Astrocyte of the spinal cord (primary cell): ENCODE data around the gene COL6A2.

Source experiments
- DNase-seq: peaks from one replicate; pipeline ENCODE4 v3.0.0; 2011; ENCODE audit warnings: low read depth, low spot score
- H3K4me3 ChIP-seq: 2 replicates; pipeline ENCODE4 v1.5.1; 2011; ENCODE audit warnings: low read depth, mild to moderate bottlenecking, low read length, moderate library complexity
- CTCF ChIP-seq: IDR thresholded peaks from 2 replicates; pipeline ENCODE4 v1.5.1; 2012; ENCODE audit warnings: low read depth, mild to moderate bottlenecking, low read length, inconsistent platforms
- in situ Hi-C: cut with HindIII; loops from 2 replicates; pipeline ENCODE4 v1.10.0; 2017; ENCODE audit warnings: low sequenced_read_pairs

COL6A2 gene

GRCh38 chr21:46111193-46111571 lies 13.3 kb downstream of the COL6A2 start:
- no peak for DNase-seq
- H3K4me3 ChIP-seq = no peak overlapping the region
- TF ChIP-seq CTCF = no peak
- in situ Hi-C loops = no loop called here

GRCh38 chr21:46111857-46112724 lies 14.2 kb downstream of the COL6A2 start:
- in situ Hi-C loops = no loop called here
- no peak for TF ChIP-seq CTCF
- no peak overlapping the region for H3K4me3 ChIP-seq
- DNase-seq = no peak

GRCh38 chr21:46112725-46113215 lies 14.9 kb downstream of the COL6A2 start:
- in situ Hi-C loops = no loop called here
- no peak for TF ChIP-seq CTCF
- DNase-seq = no peak
- H3K4me3 ChIP-seq = no peak overlapping the region

GRCh38 chr21:46113497-46114176 lies 15.7 kb downstream of the COL6A2 start:
- TF ChIP-seq CTCF = no peak
- H3K4me3 ChIP-seq = no peak overlapping the region
- no peak for DNase-seq
- in situ Hi-C loops = no loop called here

GRCh38 chr21:46114963-46115362 lies 17.1 kb downstream of the COL6A2 start:
- in situ Hi-C loops = no loop called here
- no peak overlapping the region for H3K4me3 ChIP-seq
- no peak for DNase-seq
- no peak for TF ChIP-seq CTCF

- no peak overlapping the region for H3K4me3 ChIP-seq
- no peak for DNase-seq
- TF ChIP-seq CTCF = no peak
- in situ Hi-C loops = no loop called here
Measured at GRCh38 chr21:46115441-46116188, 17.7 kb downstream of the COL6A2 start.
